GM21576 (cell line): Measurements from ENCODE around the gene ADNP.
"Not testable (repeated sequence)": the region's sequence is repeated elsewhere in the genome, so short reads cannot be mapped to it uniquely, and the experiment has no call there.

Source experiments
- ATAC-seq: cut with Tn5 transposase; IDR thresholded peaks from one replicate; pipeline ENCODE4 v1.9.1; 2021; ENCODE audit warnings: mild to moderate bottlenecking, moderate library complexity; ENCODE audit not compliant: unreplicated experiment

The ADNP gene

DNA sequence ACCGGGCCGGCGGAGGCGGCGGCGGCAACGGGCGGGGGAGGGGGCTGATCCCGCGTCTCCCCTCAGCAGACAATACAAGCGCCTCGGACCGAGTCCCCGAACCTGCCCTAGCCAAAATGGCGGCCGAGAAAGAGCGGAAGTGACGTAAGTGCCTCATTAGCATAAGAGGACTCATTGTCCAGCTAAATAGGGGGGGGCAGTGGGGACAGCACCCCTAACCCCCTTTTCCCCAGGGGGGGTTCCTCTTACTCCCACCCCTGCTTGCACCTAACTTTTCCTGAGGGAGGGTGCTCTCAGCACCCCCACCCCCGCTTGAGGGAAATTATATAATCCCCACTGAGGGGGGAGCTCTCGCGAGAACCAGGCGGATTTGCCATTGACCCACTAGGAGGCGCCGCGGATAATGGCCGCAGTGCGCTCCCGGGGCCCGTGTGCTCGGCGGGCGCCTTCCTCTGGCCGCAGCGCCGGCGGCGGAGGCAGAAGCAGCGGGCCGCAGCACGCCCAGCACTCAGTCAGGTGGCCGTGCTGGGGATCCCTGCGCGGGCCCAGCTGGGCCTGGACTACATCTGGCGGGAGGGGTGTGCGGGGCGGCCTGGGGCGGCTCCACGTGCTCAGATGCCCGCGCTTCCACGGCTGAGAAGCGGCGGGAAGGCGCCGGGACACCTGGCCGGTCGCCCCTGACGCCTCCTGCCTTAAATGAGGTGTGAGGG lies at the start of gene ADNP:
Gene ADNP, minus strand, starts transcription at position 132 of the 710 bp plus-strand sequence. CDS start 27,441 bp downstream, outside the sequence.
- peak; percentile 55 for ATAC-seq

DNA sequence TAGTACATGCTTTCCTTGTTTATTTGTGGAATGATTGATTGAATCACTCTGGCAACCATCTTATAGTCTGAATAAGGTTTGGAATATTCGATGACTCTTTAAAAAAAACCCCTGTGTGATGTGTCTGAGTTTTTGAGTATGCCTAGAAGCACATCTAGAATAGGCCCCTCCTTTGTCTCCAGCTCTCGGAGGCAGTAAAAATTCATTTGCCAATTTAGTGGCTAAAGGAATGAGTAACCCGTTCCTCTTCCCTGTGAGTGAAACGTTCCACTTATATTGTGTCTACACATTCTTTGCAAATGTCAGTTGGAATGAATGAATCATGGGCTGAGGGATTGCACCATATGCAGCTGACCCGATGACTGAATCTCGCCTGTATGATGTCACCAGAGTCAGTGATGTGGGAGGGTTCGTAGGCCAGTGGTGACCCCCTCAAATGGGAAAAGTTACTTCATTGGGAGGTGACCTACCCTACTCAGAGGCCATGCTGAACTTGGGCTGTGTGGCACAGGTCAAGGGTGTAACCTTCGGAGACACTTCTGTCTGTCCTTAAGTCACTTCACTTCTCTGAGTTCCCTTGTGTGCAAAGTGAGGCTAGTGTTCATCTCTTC lies 48.9 kb upstream of the ADNP start:
- no peak for ATAC-seq

DNA sequence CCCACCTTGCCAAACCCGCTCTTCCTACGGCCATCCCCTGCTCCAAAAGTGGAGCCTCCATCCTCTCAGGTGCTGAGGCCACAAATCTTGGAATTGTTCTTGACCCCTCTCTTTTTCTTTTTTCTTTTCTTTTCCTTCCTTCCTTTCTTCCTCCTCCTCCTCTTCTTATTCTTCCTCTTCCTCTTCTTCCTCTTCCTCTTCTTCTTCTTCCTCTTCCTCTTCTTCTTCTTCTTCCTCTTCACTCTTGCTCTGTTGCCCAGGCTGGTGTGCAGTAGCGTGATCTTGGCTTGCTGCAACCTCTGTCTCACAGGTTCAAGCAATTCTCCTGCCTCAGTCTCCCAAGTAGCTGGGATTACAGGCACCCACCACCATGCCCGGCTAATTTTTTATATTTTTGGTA lies 47.3 kb upstream of the ADNP start:
- ATAC-seq: not testable (repeated sequence)

GRCh38 chr20:50977066-50978021 lies 46.1 kb upstream of the ADNP start:
- ATAC-seq: no peak

DNA sequence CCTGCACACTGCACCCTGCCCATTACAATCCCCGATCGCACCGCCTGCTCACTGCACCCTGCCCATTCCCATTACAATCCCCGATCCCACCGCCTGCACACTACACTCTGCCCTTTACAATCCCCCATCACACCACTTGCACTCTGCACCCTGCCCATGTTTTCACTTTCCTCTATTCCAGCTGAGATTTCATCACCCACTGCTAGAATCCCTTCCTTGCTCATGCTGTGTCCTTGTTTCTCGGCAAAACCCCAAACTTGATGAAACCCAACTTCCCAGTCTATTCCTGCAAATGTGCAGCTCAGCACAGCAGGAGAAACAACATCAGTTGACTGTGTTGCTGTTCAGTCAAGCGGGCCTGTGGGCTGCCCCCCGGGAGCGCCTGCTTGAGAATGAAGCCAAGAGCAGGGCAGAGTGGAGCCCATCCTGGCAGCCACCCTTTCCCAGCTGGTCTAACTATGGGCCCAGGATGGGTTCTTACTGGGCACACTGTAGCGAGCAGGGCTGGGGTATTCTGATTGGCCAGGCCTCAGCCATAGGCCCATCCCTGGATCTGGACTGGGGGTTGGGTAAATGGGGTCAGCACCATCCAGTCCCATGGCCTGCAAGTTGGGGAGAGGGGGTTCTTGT lies 44.6 kb upstream of the ADNP start:
- ATAC-seq: no peak

GRCh38 chr20:50969912-50970311 lies 38.7 kb upstream of the ADNP start:
- ATAC-seq: no peak

- ATAC-seq: no peak
Observed at GRCh38 chr20:50969435-50969834, 38.2 kb upstream of the ADNP start.

- no peak for ATAC-seq
Observed at GRCh38 chr20:50968289-50968688, 37.1 kb upstream of the ADNP start.

DNA sequence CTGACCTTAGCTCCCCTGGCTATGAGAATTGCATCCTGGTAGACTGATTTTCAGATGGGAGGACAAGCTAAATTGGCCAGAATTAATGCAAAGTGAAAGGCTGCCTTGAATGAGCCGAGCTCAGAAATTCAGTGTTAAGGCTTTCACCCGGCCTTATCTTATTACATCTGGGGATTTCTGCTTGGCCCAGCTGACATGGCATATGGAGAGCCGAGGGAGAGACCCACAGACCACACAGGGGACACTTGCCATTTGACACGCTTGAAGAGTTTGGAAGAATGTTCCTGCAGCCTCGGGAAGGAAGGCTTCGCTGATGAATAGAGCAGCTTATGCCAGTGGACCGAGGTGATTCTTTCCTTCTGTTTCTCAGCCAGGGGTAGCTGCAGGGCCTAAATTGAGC lies 36.3 kb upstream of the ADNP start:
- no peak for ATAC-seq

DNA sequence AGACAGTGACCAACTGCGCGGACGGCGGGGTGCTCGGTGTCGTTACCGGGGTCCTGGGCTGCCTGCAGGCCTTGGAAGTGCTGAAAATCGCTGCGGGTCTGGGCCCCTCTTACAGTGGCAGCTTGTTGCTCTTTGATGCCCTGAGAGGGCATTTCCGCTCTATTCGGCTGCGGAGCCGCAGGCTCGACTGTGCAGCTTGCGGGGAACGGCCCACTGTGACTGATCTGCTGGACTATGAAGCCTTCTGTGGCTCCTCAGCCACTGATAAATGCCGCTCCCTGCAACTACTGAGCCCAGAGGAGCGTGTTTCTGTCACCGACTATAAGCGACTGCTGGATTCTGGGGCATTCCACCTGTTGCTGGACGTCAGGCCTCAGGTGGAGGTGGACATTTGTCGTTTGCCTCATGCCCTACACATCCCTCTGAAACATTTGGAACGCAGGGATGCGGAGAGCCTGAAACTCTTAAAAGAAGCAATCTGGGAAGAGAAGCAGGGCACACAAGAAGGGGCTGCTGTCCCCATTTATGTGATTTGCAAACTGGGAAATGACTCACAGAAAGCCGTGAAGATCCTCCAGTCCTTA lies 28.4 kb upstream of the ADNP start:
- ATAC-seq: no peak

DNA sequence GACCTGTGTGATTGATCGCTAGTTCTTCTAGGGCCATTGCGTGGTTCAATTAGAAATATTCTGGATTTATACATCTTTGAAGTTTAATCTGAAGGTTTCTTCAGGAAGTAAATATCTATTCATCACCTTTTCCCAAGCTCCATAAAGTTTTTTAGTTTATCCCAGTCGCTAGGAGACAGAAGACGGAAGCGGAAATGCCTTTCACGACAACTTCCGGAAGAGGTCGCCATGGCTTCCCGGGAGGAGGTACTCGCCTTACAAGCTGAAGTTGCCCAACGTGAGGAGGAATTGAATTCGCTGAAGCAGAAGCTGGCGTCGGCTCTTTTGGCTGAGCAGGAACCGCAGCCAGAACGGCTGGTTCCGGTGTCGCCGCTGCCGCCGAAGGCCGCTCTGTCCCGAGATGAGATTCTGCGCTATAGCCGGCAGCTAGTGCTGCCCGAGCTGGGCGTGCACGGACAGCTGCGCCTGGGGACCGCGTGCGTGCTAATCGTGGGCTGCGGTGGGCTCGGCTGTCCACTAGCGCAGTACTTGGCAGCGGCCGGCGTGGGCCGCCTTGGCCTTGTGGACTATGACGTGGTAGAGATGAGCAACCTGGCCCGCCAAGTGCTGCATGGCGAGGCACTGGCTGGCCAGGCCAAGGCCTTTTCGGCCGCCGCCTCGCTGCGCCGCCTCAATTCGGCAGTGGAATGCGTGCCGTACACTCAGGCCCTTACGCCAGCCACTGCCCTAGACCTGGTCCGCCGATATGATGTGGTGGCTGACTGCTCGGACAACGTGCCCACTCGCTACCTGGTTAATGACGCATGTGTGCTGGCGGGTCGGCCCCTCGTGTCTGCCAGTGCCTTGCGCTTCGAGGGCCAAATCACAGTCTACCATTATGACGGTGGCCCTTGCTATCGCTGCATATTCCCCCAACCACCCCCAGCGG lies 27.6 kb upstream of the ADNP start, which contains the start of gene MOCS3:
Gene MOCS3, plus strand, starts transcription at position 204 of the 928 bp plus-strand sequence. Its CDS starts 25 bp downstream, at position 229.
- ATAC-seq: peak; percentile 61

DNA sequence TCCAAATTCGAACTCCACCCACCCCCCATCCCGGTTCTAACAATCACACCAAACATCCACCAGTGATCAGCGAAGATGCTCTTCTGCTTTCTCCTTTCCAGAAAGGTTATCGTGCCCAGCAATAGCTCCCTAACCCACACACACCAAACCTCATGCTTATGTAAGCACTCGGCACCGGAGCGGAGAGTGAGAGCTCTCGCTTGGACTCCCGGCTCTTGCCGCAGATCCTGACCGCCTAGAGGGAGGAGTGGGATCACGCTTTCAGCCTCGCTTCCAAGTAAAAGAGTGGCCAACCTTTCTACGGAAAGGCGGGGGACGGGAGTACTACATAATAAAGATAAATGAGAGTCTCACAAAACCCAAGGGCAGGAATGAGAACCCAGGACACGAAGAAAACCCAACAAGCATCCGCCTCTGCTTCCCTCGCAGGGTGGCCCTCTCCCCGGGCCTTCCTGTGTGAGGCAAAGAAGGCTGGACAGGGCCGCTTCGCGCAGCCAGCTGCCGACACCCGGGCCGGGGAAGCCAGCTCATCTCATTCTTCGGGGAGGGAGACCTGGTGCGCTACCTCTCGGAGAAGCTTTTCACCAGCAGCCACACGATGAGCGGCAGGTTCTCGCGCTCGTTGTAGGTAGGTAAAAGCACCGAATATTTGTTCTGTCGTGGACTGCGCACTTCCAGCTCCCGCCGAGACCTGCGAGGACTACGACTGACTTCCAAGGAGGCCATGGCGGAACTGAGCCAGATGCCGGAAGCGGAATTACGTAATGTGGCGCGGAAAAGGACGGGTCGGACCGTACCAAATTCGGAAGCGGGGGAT lies 26.8 kb upstream of the ADNP start, which contains the start of gene DPM1:
Gene DPM1, minus strand, starts transcription at position 735 of the 817 bp plus-strand sequence. Its CDS starts 9 bp downstream, at position 726.
- ATAC-seq: peak; percentile 74

- ATAC-seq: no peak
Observed at GRCh38 chr20:50957276-50957675, 26.0 kb upstream of the ADNP start.

- no peak for ATAC-seq
Observed at GRCh38 chr20:50953821-50954220, 22.6 kb upstream of the ADNP start.

DNA sequence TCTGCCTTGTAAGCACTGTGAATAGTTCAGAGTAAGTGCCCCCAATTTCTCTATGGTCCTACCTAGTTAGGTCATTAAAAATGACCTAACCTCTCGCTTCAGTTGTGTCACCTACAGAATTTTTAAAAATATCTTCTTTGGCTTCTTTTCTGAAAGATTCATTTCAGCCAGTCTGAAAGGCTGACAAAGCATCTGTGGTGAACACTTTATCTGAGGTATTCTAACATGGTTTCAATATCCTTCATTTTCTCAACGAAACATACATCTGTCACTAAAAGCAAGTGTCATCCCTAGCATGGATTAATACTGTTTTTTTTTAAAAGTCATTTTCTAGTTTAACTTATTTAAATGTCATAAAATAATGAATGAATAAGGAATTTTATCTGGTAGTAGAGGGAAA lies 22.0 kb upstream of the ADNP start:
- no peak for ATAC-seq

- no peak for ATAC-seq
Observed at GRCh38 chr20:50948132-50948785, 17.0 kb upstream of the ADNP start.

DNA sequence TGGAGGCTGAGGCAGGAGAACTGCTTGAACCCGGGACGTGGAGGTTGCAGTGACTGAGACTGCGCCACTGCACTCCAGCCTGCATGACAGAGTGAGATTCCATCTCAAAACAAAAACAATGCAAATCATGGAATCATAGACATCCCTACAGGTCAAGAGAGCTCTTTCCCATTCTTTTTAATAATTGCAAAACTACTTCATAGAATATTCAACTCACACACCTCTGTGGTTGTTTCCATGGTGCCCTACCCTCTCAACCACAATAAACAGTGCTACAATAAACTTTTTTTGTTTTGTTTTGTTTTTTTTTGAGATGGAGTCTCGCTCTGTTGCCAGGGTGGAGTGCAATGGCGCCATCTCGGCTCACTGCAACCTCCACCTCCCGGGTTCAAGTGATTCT lies 11.8 kb upstream of the ADNP start:
- ATAC-seq: no peak

DNA sequence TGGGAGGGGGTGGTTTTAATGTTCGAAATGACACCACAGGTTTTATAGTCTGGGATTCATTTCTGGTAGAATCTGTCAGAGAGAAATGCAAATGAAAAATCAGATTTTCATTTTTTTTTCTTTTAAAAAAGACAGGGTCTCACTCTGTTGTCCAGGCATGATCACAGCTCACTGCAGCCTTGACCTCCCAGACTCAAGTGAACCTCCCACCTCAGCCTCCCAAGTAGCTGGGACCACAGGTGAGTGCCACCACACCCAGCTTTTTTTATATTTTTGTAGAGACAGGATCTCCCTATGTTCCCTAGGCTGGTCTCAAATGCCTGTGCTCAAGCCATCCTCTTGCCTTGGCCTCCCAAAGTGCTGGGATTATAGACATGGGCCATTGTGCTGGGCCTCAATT lies 2.4 kb upstream of the ADNP start:
- ATAC-seq: no peak
